AG04449 (cell line): ENCODE results near the gene NF1.

Experiments
- CTCF ChIA-PET: fragments of 350-600 bp; formaldehyde crosslinking; extraction: SDS; loops from one replicate; lab custom pipeline; 2021; ENCODE audit warnings: antibody characterized with exemption; lab: Yijun Ruan, JAX
- POLR2A ChIA-PET: fragments of 400-600, 350-600 bp; formaldehyde crosslinking; extraction: SDS; loops from one replicate; lab custom pipeline; 2020; ENCODE audit warnings: antibody characterized with exemption, inconsistent platforms; lab: Yijun Ruan, JAX
- DNase-seq: peaks from one replicate; pipeline ENCODE4 v3.0.0-alpha.2; 2010; ENCODE audit warnings: low read depth, low spot score
- H3K4me3 ChIP-seq: 2 replicates; pipeline ENCODE4 v1.5.1; 2011; ENCODE audit warnings: low read depth, mild to moderate bottlenecking, control low read depth, low read length
- CTCF ChIP-seq: IDR thresholded peaks from one replicate; pipeline ENCODE4 v1.5.1; 2011; ENCODE audit warnings: mild to moderate bottlenecking, moderate library complexity, low read length, control low read depth, inconsistent platforms; ENCODE audit not compliant: insufficient read depth; ENCODE audit errors: missing control alignments

The NF1 gene

GRCh38 chr17:31415004-31415454 lies 320.3 kb downstream of the NF1 start:
- ChIA-PET POLR2A (no interaction called here), CTCF (interaction anchor here (0.9 to 2.0 kb wide), 4 partner anchors 13 to 486 kb away, joined by 3 to 5 read pairs (median 3); partner anchors contain the start of gene UTP6)
- DNase-seq, result no peak
- H3K4me3 ChIP-seq, result no peak overlapping the region
- TF ChIP-seq CTCF, result no peak

- no peak for TF ChIP-seq CTCF
- no peak overlapping the region for H3K4me3 ChIP-seq
- CTCF ChIA-PET, result interaction anchor here (0.9 to 1.6 kb wide), 3 partner anchors 19 to 24 kb away, joined by 3 read pairs; no protein-coding TSS in a partner anchor
- no peak for DNase-seq
- POLR2A ChIA-PET, result interaction anchor here (0.7 kb wide), 1 partner anchor 426 kb away, joined by 3 read pairs; no protein-coding TSS in a partner anchor
Observed at GRCh38 chr17:31415640-31416502, 321.1 kb downstream of the NF1 start.

- no peak for TF ChIP-seq CTCF
- no peak for DNase-seq
- ChIA-PET POLR2A (interaction anchor here (0.7 kb wide), 1 partner anchor 425 kb away, joined by 3 read pairs; no protein-coding TSS in a partner anchor), CTCF (interaction anchor here (1.1 kb wide), 1 partner anchor 23 kb away, joined by 3 read pairs; no protein-coding TSS in a partner anchor)
- no peak overlapping the region for H3K4me3 ChIP-seq
Observed at GRCh38 chr17:31416503-31416923, 321.7 kb downstream of the NF1 start.

- no peak for DNase-seq
- ChIA-PET CTCF (no interaction called here), POLR2A (interaction anchor here (0.7 kb wide), 1 partner anchor 424 kb away, joined by 3 read pairs; no protein-coding TSS in a partner anchor)
- no peak for TF ChIP-seq CTCF
- H3K4me3 ChIP-seq, result no peak overlapping the region
Observed at GRCh38 chr17:31417051-31417792, 322.4 kb downstream of the NF1 start.

GRCh38 chr17:31418773-31419350 lies 324.1 kb downstream of the NF1 start:
- POLR2A ChIA-PET, result no interaction called here
- TF ChIP-seq CTCF, result no peak
- no peak overlapping the region for H3K4me3 ChIP-seq
- DNase-seq, result no peak
- CTCF ChIA-PET, result no interaction called here
